ENCODE measurements around the gene RNF39. TPM values are rescaled to one million over a fixed set of nuclear protein-coding genes. Genes with fewer than 3 reads are reported as not detected.

RNF39 gene
- total and polyA plus RNA-seq, 2 experiments from 2014 or later = 0.50 to 0.94 TPM

GRCh38 chr6:30093951-30094661 lies 18.5 kb upstream of the RNF39 start:
- no peaks in the 10 kb centered on the region for H3K36me3 Mint-ChIP-seq (ENCODE audit: low read depth)
- no peak overlapping the region for H3K4me2 ChIP-seq
- H3K4me1 ChIP-seq (ENCODE audit: insufficient read depth) = no peaks in the 10 kb centered on the region
- ATAC-seq = no peak
- H3F3A ChIP-seq (replicated peaks; ENCODE audit: low read depth) = no peaks in the 10 kb centered on the region
- no peak overlapping the region for H3K4me3 ChIP-seq
- peaks cover 31% of the 10 kb centered on the region for H3K27me3 Mint-ChIP-seq (ENCODE audit: insufficient read depth, low read depth, poor library complexity)
- no peaks in the 10 kb centered on the region for H3K79me2 ChIP-seq (replicated peaks; ENCODE audit: insufficient read depth)
- H3K9me3 Mint-ChIP-seq = no peaks in the 10 kb centered on the region
- DNase-seq (ENCODE audit: low spot score) = no peak
- no peaks in the 10 kb centered on the region for H4K20me1 ChIP-seq (replicated peaks; ENCODE audit: insufficient read depth)
- no peak overlapping the region for H3K27ac ChIP-seq (ENCODE audit: low read depth)
- no peaks in the 10 kb centered on the region for H3K9me2 ChIP-seq (ENCODE audit: insufficient read depth)
- H3K27me3 ChIP-seq (ENCODE audit: insufficient read depth) = peaks cover 79% of the 10 kb centered on the region
- H3K36me3 ChIP-seq (ENCODE audit: insufficient read depth) = no peaks in the 10 kb centered on the region
- H3K4me3 Mint-ChIP-seq = no peak overlapping the region
- H3K4me1 Mint-ChIP-seq = peaks cover 5% of the 10 kb centered on the region; the same call in 2 of the 3 replicates
- H2AFZ ChIP-seq = no peak overlapping the region
- H3K27ac Mint-ChIP-seq = no peak overlapping the region
- TF ChIP-seq EZH2 (IDR thresholded peaks at IDR 0.05; ENCODE audit: low read depth, unreplicated experiment) (no peak), POLR2AphosphoS5 (IDR thresholded peaks at IDR 0.05; ENCODE audit: low read depth) (no peak), CTCF (conservative IDR thresholded peaks at IDR 0.05; ENCODE audit: low read depth in 2 of 2) (no peak), STAT1 (IDR thresholded peaks at IDR 0.05; ENCODE audit: unreplicated experiment) (no peak), ETS1 (IDR thresholded peaks at IDR 0.05) (no peak), REST (IDR thresholded peaks at IDR 0.05; ENCODE audit: unreplicated experiment) (no peak), CREB1 (CRISPR knock-in tag; IDR thresholded peaks at IDR 0.05; ENCODE audit: low read depth) (no peak), ZNF114 (CRISPR knock-in tag; IDR thresholded peaks at IDR 0.05) (no peak), JUNB (IDR thresholded peaks at IDR 0.05; ENCODE audit: unreplicated experiment) (no peak)
